GM12864 (cell line): ENCODE results near the gene HEY2.
"Not testable (repeated sequence)": the region's sequence is repeated elsewhere in the genome, so short reads cannot be mapped to it uniquely, and the experiment has no call there.

Source experiments
- DNase-seq: peaks from one replicate; pipeline ENCODE4 v3.0.0-alpha.2; 2011; ENCODE audit warnings: low read depth
- H3K4me3 ChIP-seq: 2 replicates; pipeline ENCODE4 v1.5.1; 2011; ENCODE audit warnings: mild to moderate bottlenecking, low read depth, low read length, control low read depth
- TF ChIP-seq, protein P1 (sequence below): IDR thresholded peaks from 2 replicates; pipeline ENCODE4 v1.5.1; 2011; ENCODE audit warnings: low read depth, mild to moderate bottlenecking, moderate library complexity, low read length, control low read depth, inconsistent platforms; ENCODE audit errors: missing control alignments

Gene HEY2

DNA sequence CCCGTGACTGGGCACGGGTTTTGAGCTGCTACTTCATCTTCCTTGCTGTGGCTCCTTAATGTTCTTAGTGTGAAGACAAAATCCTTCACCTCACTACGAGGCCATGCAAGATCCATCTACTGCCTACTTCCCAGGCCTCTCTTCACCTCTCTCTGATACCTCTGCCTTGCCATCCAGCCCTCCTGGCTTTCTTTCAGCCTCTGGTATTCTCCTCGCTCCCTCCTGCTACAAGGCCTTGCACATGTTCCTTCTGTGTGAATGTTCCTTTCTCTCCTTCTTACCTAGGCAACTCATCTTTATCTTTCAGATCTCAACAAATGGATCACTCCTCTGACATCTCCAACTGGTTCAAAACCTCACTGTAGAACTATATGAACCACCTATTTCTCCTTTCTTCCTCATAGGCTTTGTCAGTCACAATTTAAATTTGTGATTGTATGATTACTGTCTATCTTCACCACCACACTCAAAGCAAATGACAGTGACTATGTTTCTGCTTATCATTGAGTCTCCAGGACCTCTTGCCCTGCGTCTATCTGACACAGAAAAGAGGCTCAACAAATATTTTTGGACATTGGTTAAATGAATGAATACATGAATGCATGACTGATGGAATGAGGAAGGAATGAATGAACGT is 19.8 kb downstream of the HEY2 start:
- H3K4me3 ChIP-seq, result no peak overlapping the region
- DNase-seq, result no peak
- TF ChIP-seq, protein P1, sequence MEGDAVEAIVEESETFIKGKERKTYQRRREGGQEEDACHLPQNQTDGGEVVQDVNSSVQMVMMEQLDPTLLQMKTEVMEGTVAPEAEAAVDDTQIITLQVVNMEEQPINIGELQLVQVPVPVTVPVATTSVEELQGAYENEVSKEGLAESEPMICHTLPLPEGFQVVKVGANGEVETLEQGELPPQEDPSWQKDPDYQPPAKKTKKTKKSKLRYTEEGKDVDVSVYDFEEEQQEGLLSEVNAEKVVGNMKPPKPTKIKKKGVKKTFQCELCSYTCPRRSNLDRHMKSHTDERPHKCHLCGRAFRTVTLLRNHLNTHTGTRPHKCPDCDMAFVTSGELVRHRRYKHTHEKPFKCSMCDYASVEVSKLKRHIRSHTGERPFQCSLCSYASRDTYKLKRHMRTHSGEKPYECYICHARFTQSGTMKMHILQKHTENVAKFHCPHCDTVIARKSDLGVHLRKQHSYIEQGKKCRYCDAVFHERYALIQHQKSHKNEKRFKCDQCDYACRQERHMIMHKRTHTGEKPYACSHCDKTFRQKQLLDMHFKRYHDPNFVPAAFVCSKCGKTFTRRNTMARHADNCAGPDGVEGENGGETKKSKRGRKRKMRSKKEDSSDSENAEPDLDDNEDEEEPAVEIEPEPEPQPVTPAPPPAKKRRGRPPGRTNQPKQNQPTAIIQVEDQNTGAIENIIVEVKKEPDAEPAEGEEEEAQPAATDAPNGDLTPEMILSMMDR, result no peak

DNA sequence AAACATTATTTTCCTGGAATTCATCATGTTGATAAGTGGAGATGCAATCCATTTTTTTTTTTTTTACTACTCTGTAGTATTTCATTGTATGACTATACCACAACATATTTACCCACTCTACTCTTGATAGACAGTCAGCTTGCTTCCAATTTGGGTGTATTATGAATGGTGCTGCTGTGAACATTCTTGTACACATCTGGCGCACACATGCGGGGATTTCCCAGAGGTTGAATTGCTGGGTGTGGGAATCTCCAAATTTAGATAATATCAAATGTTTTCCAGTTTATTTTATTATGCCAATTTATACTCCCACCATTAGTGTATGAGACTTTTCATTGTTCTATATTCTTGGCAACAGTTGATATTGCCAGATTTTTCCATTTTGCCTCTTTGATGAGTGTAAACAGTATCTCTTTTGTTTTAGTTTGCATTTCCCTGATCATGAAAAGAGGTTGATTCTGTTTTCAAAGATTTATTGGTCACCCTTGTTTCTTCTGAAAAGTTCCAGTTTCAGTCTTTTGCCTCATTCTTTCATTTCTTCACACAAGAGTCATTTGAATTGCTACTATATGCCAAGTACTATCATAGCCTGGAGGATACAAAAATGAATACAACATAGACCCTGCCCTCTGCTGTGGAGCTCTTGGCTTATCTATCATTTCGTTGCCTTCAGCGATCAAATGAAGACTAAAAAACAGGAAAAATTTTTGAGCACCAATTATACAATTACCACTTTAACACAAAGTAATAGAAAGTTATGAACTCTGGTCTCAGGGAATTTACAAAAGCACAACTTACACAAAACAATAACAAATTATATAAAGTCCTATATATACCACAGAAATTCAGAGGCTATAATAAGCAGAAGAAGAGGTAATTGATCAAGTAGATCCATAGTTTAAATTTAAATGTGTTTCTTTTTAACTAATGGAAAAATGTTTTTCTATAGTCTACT is 24.2 kb downstream of the HEY2 start:
- DNase-seq, result no peak
- TF ChIP-seq, protein P1, result no peak

DNA sequence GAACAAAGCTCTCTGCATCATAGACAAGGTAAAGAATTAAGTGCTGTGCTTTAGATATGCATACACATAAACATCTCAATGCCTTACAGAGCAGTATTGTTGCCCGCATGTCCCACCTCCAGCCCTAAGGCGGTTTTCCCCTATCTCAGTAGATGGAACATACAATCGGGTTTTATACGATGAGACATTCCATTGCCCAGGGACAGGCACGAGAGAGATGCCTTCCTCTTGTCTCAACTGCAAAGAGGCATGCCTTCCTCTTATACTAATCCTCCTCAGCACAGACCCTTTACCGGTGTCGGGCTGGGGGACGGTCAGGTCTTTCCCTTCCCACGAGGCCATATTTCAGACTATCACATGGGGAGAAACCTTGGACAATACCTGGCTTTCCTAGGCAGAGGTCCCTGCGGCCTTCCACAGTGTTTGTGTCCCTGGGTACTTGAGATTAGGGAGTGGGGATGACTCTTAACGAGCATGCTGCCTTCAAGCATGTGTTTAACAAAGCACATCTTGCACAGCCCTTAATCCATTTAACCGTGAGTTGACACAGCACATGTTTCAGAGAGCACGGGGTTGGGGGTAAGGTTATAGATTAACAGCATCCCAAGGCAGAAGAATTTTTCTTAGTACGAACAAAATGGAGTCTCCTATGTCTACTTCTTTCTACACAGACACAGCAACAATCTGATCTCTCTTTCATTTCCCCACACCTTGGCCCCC is 26.8 kb downstream of the HEY2 start:
- not testable (repeated sequence) for H3K4me3 ChIP-seq, DNase-seq

More for the DNA sequence above, 24.2 kb downstream of the HEY2 start:
- H3K4me3 ChIP-seq, result no peak overlapping the region

DNA sequence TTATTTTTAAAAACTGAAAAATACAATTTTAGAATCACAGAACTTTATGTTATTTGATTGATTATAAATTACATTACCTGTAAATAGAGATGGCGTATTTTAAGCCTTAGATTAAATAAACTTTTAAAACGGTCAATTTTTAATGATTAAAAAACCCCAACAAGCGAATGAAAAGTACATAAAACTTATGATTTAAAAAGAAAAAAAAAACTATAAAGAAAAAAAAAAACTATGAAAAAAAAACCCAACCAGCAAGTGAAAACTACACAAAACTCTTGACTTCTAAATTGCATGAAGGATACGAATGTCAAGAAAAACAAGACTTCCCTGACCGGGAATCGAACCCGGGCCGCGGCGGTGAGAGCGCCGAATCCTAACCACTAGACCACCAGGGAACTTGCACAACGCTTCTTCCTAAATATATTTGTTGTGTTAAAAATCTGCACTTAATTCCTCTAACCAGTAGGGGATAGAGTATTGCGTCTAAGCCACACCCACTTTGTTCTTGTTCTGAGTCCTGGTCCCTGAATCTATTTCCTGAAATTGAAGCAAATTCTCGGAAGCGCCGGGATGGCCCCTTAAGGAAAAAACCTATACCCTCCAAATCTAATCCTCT is 30.6 kb downstream of the HEY2 start:
- peak overlapping the region; percentile 64 for H3K4me3 ChIP-seq

DNA sequence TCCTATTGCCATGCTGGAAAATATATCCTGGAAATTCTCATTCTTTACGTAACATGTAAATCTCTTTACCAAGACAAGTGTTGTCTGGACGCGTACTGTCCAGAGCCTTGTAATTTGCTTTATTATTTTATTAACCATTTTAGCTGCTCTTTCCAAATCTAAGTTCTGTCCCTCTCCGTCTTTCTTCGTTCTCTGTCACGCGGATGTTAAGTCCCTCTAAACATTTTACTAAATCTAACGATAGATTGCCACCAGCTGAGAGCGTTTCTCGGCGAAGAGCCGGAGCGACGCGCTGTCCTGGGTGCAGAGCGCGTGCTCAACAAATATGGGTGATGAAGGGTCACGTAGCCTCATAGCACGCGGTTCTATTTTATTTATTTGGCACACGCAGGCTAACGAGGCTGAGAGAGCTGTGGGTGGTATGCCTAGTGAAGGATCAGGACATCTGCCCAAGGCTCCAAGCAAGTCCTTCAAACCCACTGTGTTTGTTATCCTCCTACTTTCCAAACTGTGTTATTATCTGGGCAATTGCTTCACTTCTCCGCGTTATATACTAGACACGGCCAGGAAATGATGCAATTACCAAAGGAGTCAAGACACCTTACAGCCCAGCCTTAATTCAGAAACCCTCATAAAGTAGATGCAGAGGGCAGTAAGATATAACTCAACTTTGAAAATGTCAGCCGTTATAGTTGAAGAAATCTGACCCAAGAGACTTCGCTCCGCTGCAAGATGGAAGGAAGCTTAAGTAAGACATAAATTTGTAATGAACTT is 31.3 kb downstream of the HEY2 start:
- TF ChIP-seq, protein P1, result no peak
- H3K4me3 ChIP-seq, result peak overlapping the region; percentile 64
- DNase-seq, result peak; percentile 67

More for the DNA sequence above, 30.6 kb downstream of the HEY2 start:
- TF ChIP-seq, protein P1, result peak; percentile 33
- peak; percentile 86 for DNase-seq

DNA sequence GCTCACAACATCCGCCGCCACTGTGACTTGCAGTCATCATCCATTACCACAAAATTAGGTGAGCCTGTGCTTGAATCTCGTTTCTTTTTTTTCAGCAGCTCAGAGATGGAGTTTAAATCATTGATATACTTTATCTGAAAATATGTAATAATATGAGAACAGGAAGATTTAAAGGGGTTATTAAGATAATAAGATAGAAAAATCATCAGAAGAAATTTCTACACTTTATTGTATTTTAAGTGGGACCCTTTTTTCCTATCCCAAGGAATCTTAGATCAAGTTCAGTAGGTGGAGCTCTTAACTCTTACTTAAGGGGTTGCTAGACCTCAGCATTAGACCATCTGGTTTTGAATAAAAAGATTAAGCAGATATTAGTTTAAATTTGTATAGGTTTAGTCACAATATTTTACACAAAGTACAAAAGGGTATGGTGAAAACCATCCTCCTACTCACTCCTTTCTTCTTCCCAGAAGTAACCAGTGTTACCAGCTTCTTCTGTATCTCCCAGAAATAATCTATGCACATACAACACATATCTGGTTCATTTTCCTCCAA is 32.0 kb downstream of the HEY2 start:
- DNase-seq, result no peak
- TF ChIP-seq, protein P1, result no peak
- H3K4me3 ChIP-seq, result peak overlapping the region; percentile 64
